Testis (tissue), 3 donors: Measurements from ENCODE around the gene RYR3. TPM values are rescaled to one million over a fixed set of nuclear protein-coding genes. Genes with fewer than 3 reads are reported as not detected.

Experiments used
- DNase-seq: peaks from one replicate; pipeline ENCODE4 v3.0.0-alpha.2; 2019
- H3K27ac ChIP-seq, 2 donors: fragments of 200-600 bp; sonication (generic); one replicate each; pipeline ENCODE4 v1.5.1; 2019
- H3K27me3 ChIP-seq: fragments of 200-600 bp; sonication (generic); one replicate; pipeline ENCODE4 v1.5.1; 2019
- H3K36me3 ChIP-seq: fragments of 200-600 bp; sonication (generic); one replicate; pipeline ENCODE4 v1.5.1; 2017; ENCODE audit warnings: low read depth; ENCODE audit errors: missing control alignments
- H3K4me1 ChIP-seq: fragments of 200-600 bp; sonication (generic); one replicate; pipeline ENCODE4 v1.5.1; 2019
- H3K4me3 ChIP-seq, 2 donors: fragments of 200-600 bp; sonication (generic); one replicate each; pipeline ENCODE4 v1.5.1; 2017 to 2019
- H3K9me3 ChIP-seq: fragments of 200-600 bp; sonication (generic); one replicate; pipeline ENCODE4 v1.5.1; 2017
- CTCF ChIP-seq, 3 experiments: fragments of 450-650 bp in 2 of 3; fragments of 200-600 bp in 1 of 3; sonication (generic) in 1 of 3; IDR thresholded peaks; one replicate each; pipeline ENCODE4 v1.5.1; 2016 to 2019; ENCODE audit warnings: antibody characterized with exemption in 3 of 3, mild to moderate bottlenecking in 2 of 3, moderate library complexity in 1 of 3
- POLR2A ChIP-seq: fragments of 450-650 bp; IDR thresholded peaks from one replicate; pipeline ENCODE4 v1.6.1; 2017; ENCODE audit warnings: antibody characterized with exemption, mild to moderate bottlenecking, moderate library complexity
- WGBS, 2 donors: methylation state at CpG; one replicate each; pipeline ENCODE4 v1.1.5; 2018; 5-methylcytosine and 5-hydroxymethylcytosine counted together
- intact Hi-C: fragments of 100-400 bp; cut with DNase I; formaldehyde crosslinking; loops from one replicate; pipeline ENCODE4 v1.15.1; 2023; ENCODE audit warnings: low total_unique reads
- polyA plus RNA-seq: library from polyadenylated mRNA; stranded (reverse); fragments of 350-450 nt; fragmentation: Illumina TruSeq; extraction: RNeasy Lipid Tissue Mini Kit (QIAGEN cat#74804); gene quantifications from one replicate; pipeline ENCODE4 v1.2.3, GENCODE V29; 2014; ENCODE audit warnings: low read depth, low replicate concordance; ENCODE audit not compliant: insufficient read depth
- total RNA-seq, 2 donors: library from RNA; depleted of rRNA; stranded (reverse); fragments of >200 nt; gene quantifications; one replicate each; pipeline ENCODE4 v1.2.3, GENCODE V29; 2016

The RYR3 gene
- total and polyA plus RNA-seq, 3 donors from 2014 or later = 4.3 to 7.6 (median 4.4) TPM

- intact Hi-C loops = no loop called here
- Histone ChIP-seq H3K27ac (no peak overlapping the region), H3K27me3 (no peaks in the 10 kb centered on the region), H3K36me3 (no peaks in the 10 kb centered on the region), H3K4me1 (no peaks in the 10 kb centered on the region), H3K4me3 (no peak overlapping the region), H3K9me3 (no peaks in the 10 kb centered on the region)
- WGBS, 2 donors = 84 to 93% methylated on average over 3 of the region's 3 CpGs
- no peak for TF ChIP-seq CTCF (IDR thresholded peaks at IDR 0.05)
- TF ChIP-seq POLR2A = no peak
- no peak for DNase-seq
These were observed 158.0 kb downstream of the RYR3 start for GRCh38 chr15:33468740-33469139.

GRCh38 chr15:33473005-33473404 lies 162.2 kb downstream of the RYR3 start:
- TF ChIP-seq POLR2A = no peak
- TF ChIP-seq CTCF (IDR thresholded peaks at IDR 0.05) = no peak
- H3K27ac ChIP-seq = no peak overlapping the region
- H3K4me3 ChIP-seq = no peak overlapping the region
- H3K4me1 ChIP-seq = no peaks in the 10 kb centered on the region
- 83 to 89% methylated on average over 5 of the region's 5 CpGs for WGBS, 2 donors
- H3K27me3 ChIP-seq = no peaks in the 10 kb centered on the region
- no peaks in the 10 kb centered on the region for H3K36me3 ChIP-seq
- no peak for DNase-seq
- no peaks in the 10 kb centered on the region for H3K9me3 ChIP-seq
- intact Hi-C loops = no loop called here

- Histone ChIP-seq H3K9me3 (no peaks in the 10 kb centered on the region), H3K4me3 (no peak overlapping the region), H3K36me3 (no peaks in the 10 kb centered on the region), H3K27me3 (no peaks in the 10 kb centered on the region), H3K4me1 (no peaks in the 10 kb centered on the region), H3K27ac (no peak overlapping the region)
- WGBS, 2 donors = 69 to 77% methylated on average over 4 of the region's 4 CpGs
- DNase-seq = no peak
- TF ChIP-seq CTCF (IDR thresholded peaks at IDR 0.05) (no peak), POLR2A (no peak)
- intact Hi-C loops = no loop called here
These were observed 162.9 kb downstream of the RYR3 start for GRCh38 chr15:33473714-33474113.

GRCh38 chr15:33476076-33476475 lies 165.3 kb downstream of the RYR3 start:
- H3K9me3 ChIP-seq = no peaks in the 10 kb centered on the region
- no peak overlapping the region for H3K27ac ChIP-seq
- no peak overlapping the region for H3K4me3 ChIP-seq
- TF ChIP-seq POLR2A (no peak), CTCF (IDR thresholded peaks at IDR 0.05) (no peak)
- no peak for DNase-seq
- H3K27me3 ChIP-seq = no peaks in the 10 kb centered on the region
- no peaks in the 10 kb centered on the region for H3K4me1 ChIP-seq
- intact Hi-C loops = no loop called here
- 90 to 92% methylated on average over 4 of the region's 4 CpGs for WGBS, 2 donors
- H3K36me3 ChIP-seq = no peaks in the 10 kb centered on the region

- TF ChIP-seq CTCF (IDR thresholded peaks at IDR 0.05) (no peak), POLR2A (no peak)
- H3K9me3 ChIP-seq = no peaks in the 10 kb centered on the region
- H3K4me1 ChIP-seq = no peaks in the 10 kb centered on the region
- DNase-seq = no peak
- WGBS, 2 donors = 85 to 93% methylated on average over 2 of the region's 2 CpGs
- no peaks in the 10 kb centered on the region for H3K27me3 ChIP-seq
- no peak overlapping the region for H3K4me3 ChIP-seq
- H3K36me3 ChIP-seq = no peaks in the 10 kb centered on the region
- intact Hi-C loops = no loop called here
- no peak overlapping the region for H3K27ac ChIP-seq
These were observed 166.1 kb downstream of the RYR3 start for GRCh38 chr15:33476908-33477307.
